ENCODE results near the gene PUM2. TPM values are rescaled to one million over a fixed set of nuclear protein-coding genes. Genes with fewer than 3 reads are reported as not detected.

PUM2 gene
- total and polyA plus RNA-seq, 2 of the 13 experiments (the other 11 are each of a cell fraction or from before 2014, with no cell fraction given), result 69.6 to 69.8 TPM

GRCh38 chr2:20378891-20379519, 28.4 kb upstream of the PUM2 start (continued):
- 0 out of 2 replicates have a peak, but pooled peaks have one; percentile 39 for TF ChIP-seq NFATC3 (CRISPR knock-in tag; IDR thresholded peaks at IDR 0.05)
- TF ChIP-seq ZNF510 (CRISPR knock-in tag; IDR thresholded peaks at IDR 0.05; ENCODE audit: low read depth), result no peak
- no peak for TF ChIP-seq PRMT3 (CRISPR knock-in tag; IDR thresholded peaks at IDR 0.05; ENCODE audit: borderline replicate concordance, low read depth)
- TF ChIP-seq HIC2 (CRISPR knock-in tag; IDR thresholded peaks at IDR 0.05; ENCODE audit: low read depth), result peak; percentile 58; the same call in 1 of the 2 replicates
- TF ChIP-seq, protein P1, sequence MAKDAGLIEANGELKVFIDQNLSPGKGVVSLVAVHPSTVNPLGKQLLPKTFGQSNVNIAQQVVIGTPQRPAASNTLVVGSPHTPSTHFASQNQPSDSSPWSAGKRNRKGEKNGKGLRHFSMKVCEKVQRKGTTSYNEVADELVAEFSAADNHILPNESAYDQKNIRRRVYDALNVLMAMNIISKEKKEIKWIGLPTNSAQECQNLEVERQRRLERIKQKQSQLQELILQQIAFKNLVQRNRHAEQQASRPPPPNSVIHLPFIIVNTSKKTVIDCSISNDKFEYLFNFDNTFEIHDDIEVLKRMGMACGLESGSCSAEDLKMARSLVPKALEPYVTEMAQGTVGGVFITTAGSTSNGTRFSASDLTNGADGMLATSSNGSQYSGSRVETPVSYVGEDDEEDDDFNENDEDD (CRISPR knock-in tag; IDR thresholded peaks at IDR 0.05; ENCODE audit: borderline replicate concordance), result 0 out of 2 replicates have a peak, but pooled peaks have one; percentile 30
- TF ChIP-seq ZNF407 (CRISPR knock-in tag; IDR thresholded peaks at IDR 0.05; ENCODE audit: not compliant biosample characterization), result no peak
- TF ChIP-seq SPEN (CRISPR knock-in tag; IDR thresholded peaks at IDR 0.05; ENCODE audit: low read depth), result peak; percentile 63; the same call in 1 of the 2 replicates
- no peak for TF ChIP-seq SMARCC2 (IDR thresholded peaks at IDR 0.05)
- no peak for TF ChIP-seq ARNT2 (CRISPR knock-in tag; IDR thresholded peaks at IDR 0.05; ENCODE audit: low read depth)
- no peak for TF ChIP-seq ZNF430 (CRISPR knock-in tag; IDR thresholded peaks at IDR 0.05)
- no peak for TF ChIP-seq KAT2B (IDR thresholded peaks at IDR 0.05; ENCODE audit: borderline replicate concordance, low read depth, low read length)
- TF ChIP-seq ZNF382 (CRISPR knock-in tag; IDR thresholded peaks at IDR 0.05; ENCODE audit: borderline replicate concordance), result no peak
- no peak for TF ChIP-seq ZNF577 (CRISPR knock-in tag; IDR thresholded peaks at IDR 0.05; ENCODE audit: borderline replicate concordance, low read depth)
- no peak for TF ChIP-seq GABPA (IDR thresholded peaks at IDR 0.05; ENCODE audit: low read depth, low read length)
- TF ChIP-seq GABPA (CRISPR knock-in tag; IDR thresholded peaks at IDR 0.05; ENCODE audit: low read depth), result no peak
- no peak for TF ChIP-seq ZNF484 (CRISPR knock-in tag; IDR thresholded peaks at IDR 0.05; ENCODE audit: borderline replicate concordance, low read depth)
- peak; percentile 68 for TF ChIP-seq TFDP2 (CRISPR knock-in tag; IDR thresholded peaks at IDR 0.05)
